OCI-LY3 (cell line): ENCODE data around the gene CLEC4F.

Source experiments
- CTCF ChIP-seq: fragments of 200-600, 300-600 bp; sonication (generic); IDR thresholded peaks from 2 replicates; pipeline ENCODE4 v1.5.1; 2014; ENCODE audit warnings: antibody characterized with exemption, low read length, low read depth
- EZH2phosphoT487 ChIP-seq: fragments of 200-600 bp; shearing (Covaris generic); IDR thresholded peaks from 2 replicates; pipeline ENCODE4 v1.6.1; 2018; ENCODE audit warnings: antibody characterized with exemption, mixed run types, low read depth

GRCh38 chr2:70793450-70793849 lies 26.9 kb downstream of the CLEC4F start:
- TF ChIP-seq EZH2phosphoT487 (no peak), CTCF (no peak)
